22Rv1 (cell line): ENCODE data around the gene SMPDL3B.

Experiments used
- CTCF ChIP-seq: fragments of 450-650 bp; IDR thresholded peaks from 2 replicates; pipeline ENCODE4 v1.5.1; 2017; ENCODE audit warnings: mild to moderate bottlenecking
- ZFX ChIP-seq: fragments of 450-650 bp; IDR thresholded peaks from 2 replicates; pipeline ENCODE4 v1.6.1; 2017; ENCODE audit warnings: antibody characterized with exemption, borderline replicate concordance

- no peak for TF ChIP-seq CTCF
- no peak for TF ChIP-seq ZFX
These were observed 2.7 kb downstream of the SMPDL3B start for GRCh38 chr1:27937524-27937836.
